Measurements from ENCODE around the gene IGFN1.

IGFN1 gene

GRCh38 chr1:201219481-201220387 is 29.1 kb downstream of the IGFN1 start:
- Histone ChIP-seq H3K4me3 (ENCODE audit: insufficient read depth in 1 of 2, low read depth in 1 of 2, low read length in 2 of 2) (no peak overlapping the region), H3K79me1 (replicated peaks; ENCODE audit: low read length, poor library complexity, severe bottlenecking) (no peaks in the 10 kb centered on the region), H2AK5ac (ENCODE audit: low read length, severe bottlenecking) (no peak overlapping the region), H2BK15ac (ENCODE audit: low read depth, poor library complexity, severe bottlenecking) (no peak overlapping the region), H3K14ac (ENCODE audit: low read length in 2 of 2) (no peak overlapping the region), H3K4me2 (ENCODE audit: low read length, poor library complexity, severe bottlenecking) (no peak overlapping the region), H3K4me1 (ENCODE audit: control insufficient read depth, insufficient read depth, low read depth, low read length) (peaks cover 10% of the 10 kb centered on the region), H2BK120ac (ENCODE audit: low read depth, low read length) (no peak overlapping the region), H4K91ac (ENCODE audit: low read length) (no peak overlapping the region), H3K9ac (ENCODE audit: low read length) (no peak overlapping the region), H3K18ac (ENCODE audit: low read depth in 1 of 2, low read length in 2 of 2) (no peak overlapping the region), H3K27ac (ENCODE audit: low read length, poor library complexity, severe bottlenecking) (no peak overlapping the region), H2AFZ (ENCODE audit: low read depth, low read length) (no peak overlapping the region), H3K27me3 (ENCODE audit: control insufficient read depth in 1 of 2, insufficient read depth in 1 of 2, low read length in 2 of 2) (no peaks in the 10 kb centered on the region), H2BK5ac (ENCODE audit: low read depth, low read length, poor library complexity, severe bottlenecking) (no peak overlapping the region), H2BK12ac (ENCODE audit: low read length in 2 of 2) (no peak overlapping the region), H3K23ac (ENCODE audit: low read length in 2 of 2) (no peak overlapping the region), H3K36me3 (ENCODE audit: control insufficient read depth in 1 of 2, insufficient read depth in 2 of 2, low read depth in 1 of 2, low read length in 2 of 2) (peaks cover 12 to 16% of the 10 kb centered on the region in 2 experiments), H4K8ac (ENCODE audit: low read length) (no peak overlapping the region), H3K9me3 (ENCODE audit: control insufficient read depth, low read length) (no peaks in the 10 kb centered on the region), H3K4ac (ENCODE audit: low read depth in 1 of 2, low read length in 2 of 2) (no peak overlapping the region)
- no peak for DNase-seq
- 93% methylated on average over 7 of the region's 7 CpGs for WGBS

- H3K9ac ChIP-seq (ENCODE audit: low read length) = no peak overlapping the region
- no peak overlapping the region for H2BK5ac ChIP-seq (ENCODE audit: low read depth, low read length, poor library complexity, severe bottlenecking)
- no peak overlapping the region for H3K4ac ChIP-seq (ENCODE audit: low read depth in 1 of 2, low read length in 2 of 2)
- peaks cover 10 to 16% of the 10 kb centered on the region in 2 experiments for H3K36me3 ChIP-seq (ENCODE audit: control insufficient read depth in 1 of 2, insufficient read depth in 2 of 2, low read depth in 1 of 2, low read length in 2 of 2)
- no peak overlapping the region for H3K27ac ChIP-seq (ENCODE audit: low read length, poor library complexity, severe bottlenecking)
- H3K14ac ChIP-seq (ENCODE audit: low read length in 2 of 2) = no peak overlapping the region
- no peak overlapping the region for H3K18ac ChIP-seq (ENCODE audit: low read depth in 1 of 2, low read length in 2 of 2)
- H2BK120ac ChIP-seq (ENCODE audit: low read depth, low read length) = no peak overlapping the region
- no peak overlapping the region for H3K4me3 ChIP-seq (ENCODE audit: insufficient read depth in 1 of 2, low read depth in 1 of 2, low read length in 2 of 2)
- H3K9me3 ChIP-seq (ENCODE audit: control insufficient read depth, low read length) = no peaks in the 10 kb centered on the region
- H3K23ac ChIP-seq (ENCODE audit: low read length in 2 of 2) = no peak overlapping the region
- no peak overlapping the region for H2BK15ac ChIP-seq (ENCODE audit: low read depth, poor library complexity, severe bottlenecking)
- H3K79me1 ChIP-seq (replicated peaks; ENCODE audit: low read length, poor library complexity, severe bottlenecking) = no peaks in the 10 kb centered on the region
- H2AFZ ChIP-seq (ENCODE audit: low read depth, low read length) = no peak overlapping the region
- H3K4me2 ChIP-seq (ENCODE audit: low read length, poor library complexity, severe bottlenecking) = no peak overlapping the region
- no peak overlapping the region for H4K8ac ChIP-seq (ENCODE audit: low read length)
- H2AK5ac ChIP-seq (ENCODE audit: low read length, severe bottlenecking) = no peak overlapping the region
- peaks cover 10% of the 10 kb centered on the region for H3K4me1 ChIP-seq (ENCODE audit: control insufficient read depth, insufficient read depth, low read depth, low read length)
- H3K27me3 ChIP-seq (ENCODE audit: control insufficient read depth in 1 of 2, insufficient read depth in 1 of 2, low read length in 2 of 2) = no peaks in the 10 kb centered on the region
- H4K91ac ChIP-seq (ENCODE audit: low read length) = no peak overlapping the region
- H2BK12ac ChIP-seq (ENCODE audit: low read length in 2 of 2) = no peak overlapping the region
- DNase-seq = no peak
- 85% methylated on average over 1 of the region's 1 CpG for WGBS
Observed at GRCh38 chr1:201220388-201220715, 29.7 kb downstream of the IGFN1 start.

DNA sequence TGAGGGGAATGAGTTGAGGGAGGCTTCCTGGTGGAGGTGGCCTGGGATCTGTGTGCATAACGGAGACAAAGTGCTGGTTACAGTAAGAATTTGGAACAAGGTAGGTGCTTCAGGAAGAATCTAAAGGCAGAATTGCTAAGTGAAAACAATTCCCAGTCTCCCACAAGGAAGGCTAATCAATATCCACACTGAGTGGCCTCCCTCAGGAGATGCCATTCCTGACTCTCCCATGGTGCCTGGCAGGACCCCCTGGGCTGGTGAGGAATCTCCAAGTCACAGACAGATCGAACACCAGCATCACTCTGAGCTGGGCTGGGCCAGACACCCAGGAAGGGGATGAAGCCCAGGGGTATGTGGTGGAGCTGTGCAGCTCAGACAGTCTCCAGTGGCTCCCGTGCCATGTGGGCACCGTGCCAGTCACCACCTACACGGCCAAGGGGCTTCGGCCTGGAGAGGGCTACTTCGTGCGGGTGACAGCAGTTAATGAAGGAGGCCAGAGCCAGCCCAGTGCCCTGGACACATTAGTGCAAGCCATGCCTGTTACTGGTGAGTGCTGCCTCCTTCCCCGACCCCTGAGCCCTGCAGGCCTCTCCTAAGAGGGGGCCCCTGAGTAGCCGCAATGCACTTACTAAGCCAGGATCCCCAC is 30.7 kb downstream of the IGFN1 start:
- 88% methylated on average over 9 of the region's 10 CpGs for WGBS
- H2AFZ ChIP-seq (ENCODE audit: low read depth, low read length) = no peak overlapping the region

DNA sequence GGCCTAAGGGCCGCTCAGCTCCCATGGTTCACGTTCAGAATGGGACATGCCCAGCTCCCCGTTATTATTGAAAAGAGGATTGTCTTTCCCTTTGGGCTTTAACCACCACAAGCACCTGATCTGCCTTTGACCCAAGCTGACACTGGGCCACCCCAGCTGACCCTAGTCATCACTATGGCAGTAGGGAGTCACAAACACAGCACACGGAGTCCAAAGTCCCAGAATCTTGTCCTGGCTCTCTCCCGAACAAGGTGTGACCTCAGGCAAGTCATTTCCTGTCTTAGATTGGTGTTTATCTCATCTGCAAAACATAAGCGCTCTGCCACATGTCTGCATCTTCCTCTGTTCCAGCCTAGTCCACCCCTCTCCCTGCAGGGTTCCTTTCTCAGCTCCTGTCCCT is 31.5 kb downstream of the IGFN1 start:
- no peaks in the 10 kb centered on the region for H3K79me1 ChIP-seq (replicated peaks; ENCODE audit: low read length, poor library complexity, severe bottlenecking)
- H2BK5ac ChIP-seq (ENCODE audit: low read depth, low read length, poor library complexity, severe bottlenecking) = no peak overlapping the region
- no peak overlapping the region for H2AK5ac ChIP-seq (ENCODE audit: low read length, severe bottlenecking)
- DNase-seq = no peak
- H2BK120ac ChIP-seq (ENCODE audit: low read depth, low read length) = no peak overlapping the region
- no peak overlapping the region for H4K91ac ChIP-seq (ENCODE audit: low read length)
- H3K9ac ChIP-seq (ENCODE audit: low read length) = no peak overlapping the region
- H3K23ac ChIP-seq (ENCODE audit: low read length in 2 of 2) = no peak overlapping the region
- H2BK12ac ChIP-seq (ENCODE audit: low read length in 2 of 2) = no peak overlapping the region
- H3K4me2 ChIP-seq (ENCODE audit: low read length, poor library complexity, severe bottlenecking) = no peak overlapping the region
- no peak overlapping the region for H3K18ac ChIP-seq (ENCODE audit: low read depth in 1 of 2, low read length in 2 of 2)
- no peak overlapping the region for H2BK15ac ChIP-seq (ENCODE audit: low read depth, poor library complexity, severe bottlenecking)
- H3K9me3 ChIP-seq (ENCODE audit: control insufficient read depth, low read length) = no peaks in the 10 kb centered on the region
- H4K8ac ChIP-seq (ENCODE audit: low read length) = no peak overlapping the region
- WGBS = 87% methylated on average over 6 of the region's 6 CpGs
- no peak overlapping the region for H3K27ac ChIP-seq (ENCODE audit: low read length, poor library complexity, severe bottlenecking)
- peaks cover 10 to 18% of the 10 kb centered on the region in 2 experiments for H3K36me3 ChIP-seq (ENCODE audit: control insufficient read depth in 1 of 2, insufficient read depth in 2 of 2, low read depth in 1 of 2, low read length in 2 of 2)
- no peak overlapping the region for H3K14ac ChIP-seq (ENCODE audit: low read length in 2 of 2)
- no peaks in the 10 kb centered on the region for H3K27me3 ChIP-seq (ENCODE audit: control insufficient read depth in 1 of 2, insufficient read depth in 1 of 2, low read length in 2 of 2)
- H3K4me1 ChIP-seq (ENCODE audit: control insufficient read depth, insufficient read depth, low read depth, low read length) = peaks cover 2% of the 10 kb centered on the region
- no peak overlapping the region for H2AFZ ChIP-seq (ENCODE audit: low read depth, low read length)
- H3K4ac ChIP-seq (ENCODE audit: low read depth in 1 of 2, low read length in 2 of 2) = no peak overlapping the region
- H3K4me3 ChIP-seq (ENCODE audit: insufficient read depth in 1 of 2, low read depth in 1 of 2, low read length in 2 of 2) = no peak overlapping the region

More for the DNA sequence above, 30.7 kb downstream of the IGFN1 start:
- Histone ChIP-seq H3K18ac (ENCODE audit: low read depth in 1 of 2, low read length in 2 of 2) (no peak overlapping the region), H2BK5ac (ENCODE audit: low read depth, low read length, poor library complexity, severe bottlenecking) (no peak overlapping the region), H3K4me1 (ENCODE audit: control insufficient read depth, insufficient read depth, low read depth, low read length) (peaks cover 2% of the 10 kb centered on the region), H3K36me3 (ENCODE audit: control insufficient read depth in 1 of 2, insufficient read depth in 2 of 2, low read depth in 1 of 2, low read length in 2 of 2) (peaks cover 10 to 13% of the 10 kb centered on the region in 2 experiments), H3K27ac (ENCODE audit: low read length, poor library complexity, severe bottlenecking) (no peak overlapping the region), H2BK15ac (ENCODE audit: low read depth, poor library complexity, severe bottlenecking) (no peak overlapping the region), H3K9me3 (ENCODE audit: control insufficient read depth, low read length) (no peaks in the 10 kb centered on the region), H4K8ac (ENCODE audit: low read length) (no peak overlapping the region), H2BK120ac (ENCODE audit: low read depth, low read length) (no peak overlapping the region), H3K79me1 (replicated peaks; ENCODE audit: low read length, poor library complexity, severe bottlenecking) (no peaks in the 10 kb centered on the region), H2AK5ac (ENCODE audit: low read length, severe bottlenecking) (no peak overlapping the region), H3K4me3 (ENCODE audit: insufficient read depth in 1 of 2, low read depth in 1 of 2, low read length in 2 of 2) (no peak overlapping the region), H4K91ac (ENCODE audit: low read length) (no peak overlapping the region), H3K4ac (ENCODE audit: low read depth in 1 of 2, low read length in 2 of 2) (no peak overlapping the region), H3K27me3 (ENCODE audit: control insufficient read depth in 1 of 2, insufficient read depth in 1 of 2, low read length in 2 of 2) (no peaks in the 10 kb centered on the region), H3K23ac (ENCODE audit: low read length in 2 of 2) (no peak overlapping the region), H3K4me2 (ENCODE audit: low read length, poor library complexity, severe bottlenecking) (no peak overlapping the region), H2BK12ac (ENCODE audit: low read length in 2 of 2) (no peak overlapping the region), H3K14ac (ENCODE audit: low read length in 2 of 2) (no peak overlapping the region), H3K9ac (ENCODE audit: low read length) (no peak overlapping the region)
- no peak for DNase-seq
